ENCODE data around the gene TTR.

The TTR gene

GRCh38 chr18:31637445-31637844 lies 45.8 kb downstream of the TTR start:
- no peak for TF ChIP-seq CTCF (conservative IDR thresholded peaks at IDR 0.05; ENCODE audit: control insufficient read depth, insufficient read depth, low read depth, low read length)
- no peak overlapping the region for H3K4me3 ChIP-seq (ENCODE audit: control insufficient read depth, low read depth, low read length)
- no peak for DNase-seq (ENCODE audit: low read depth)

GRCh38 chr18:31643003-31643402 lies 51.3 kb downstream of the TTR start:
- no peak for DNase-seq (ENCODE audit: low read depth)
- H3K4me3 ChIP-seq (ENCODE audit: control insufficient read depth, low read depth, low read length): no peak overlapping the region
- TF ChIP-seq CTCF (conservative IDR thresholded peaks at IDR 0.05; ENCODE audit: control insufficient read depth, insufficient read depth, low read depth, low read length): no peak

GRCh38 chr18:31645411-31645810 lies 53.7 kb downstream of the TTR start:
- H3K4me3 ChIP-seq (ENCODE audit: control insufficient read depth, low read depth, low read length): no peak overlapping the region
- no peak for TF ChIP-seq CTCF (conservative IDR thresholded peaks at IDR 0.05; ENCODE audit: control insufficient read depth, insufficient read depth, low read depth, low read length)
- DNase-seq (ENCODE audit: low read depth): no peak

DNA sequence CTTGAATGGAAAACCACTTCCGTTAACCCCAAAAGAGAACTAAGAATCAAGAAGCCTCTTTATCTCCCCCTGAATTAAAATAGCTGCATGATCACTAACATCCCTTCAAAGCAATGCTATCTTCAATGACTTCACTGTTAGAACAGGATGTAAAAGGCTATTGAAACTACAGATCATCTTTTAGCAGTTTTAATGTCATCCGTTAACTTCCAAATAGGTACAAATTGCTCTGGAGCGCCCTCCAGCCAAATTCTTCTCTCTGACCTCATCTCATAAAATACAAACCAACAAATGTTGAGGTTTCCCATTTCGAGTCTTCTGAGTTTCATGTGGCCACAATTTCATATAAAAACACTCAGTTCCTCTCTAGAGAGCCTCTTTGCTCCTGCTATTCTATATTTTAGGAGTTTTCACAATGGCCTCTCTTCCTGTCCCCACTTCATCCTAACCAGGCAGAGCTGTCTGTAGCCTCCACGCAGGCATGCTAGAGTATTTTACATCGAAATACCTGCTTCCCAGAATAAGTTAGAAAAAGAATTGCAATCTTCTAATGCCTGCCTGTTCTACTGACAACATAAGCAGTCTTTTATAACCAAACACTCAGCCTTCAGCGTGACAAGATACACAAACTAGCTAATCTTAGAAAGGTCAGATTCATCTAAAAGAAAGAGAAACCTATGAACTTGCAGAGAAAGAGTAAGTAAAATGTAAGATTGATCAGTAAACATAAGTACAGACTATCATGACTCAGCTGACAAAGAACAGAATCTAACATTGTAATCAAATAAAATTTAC lies 54.9 kb downstream of the TTR start:
- TF ChIP-seq CTCF (conservative IDR thresholded peaks at IDR 0.05; ENCODE audit: control insufficient read depth, insufficient read depth, low read depth, low read length): no peak
- no peak overlapping the region for H3K4me3 ChIP-seq (ENCODE audit: control insufficient read depth, low read depth, low read length)
- no peak for DNase-seq (ENCODE audit: low read depth)

DNA sequence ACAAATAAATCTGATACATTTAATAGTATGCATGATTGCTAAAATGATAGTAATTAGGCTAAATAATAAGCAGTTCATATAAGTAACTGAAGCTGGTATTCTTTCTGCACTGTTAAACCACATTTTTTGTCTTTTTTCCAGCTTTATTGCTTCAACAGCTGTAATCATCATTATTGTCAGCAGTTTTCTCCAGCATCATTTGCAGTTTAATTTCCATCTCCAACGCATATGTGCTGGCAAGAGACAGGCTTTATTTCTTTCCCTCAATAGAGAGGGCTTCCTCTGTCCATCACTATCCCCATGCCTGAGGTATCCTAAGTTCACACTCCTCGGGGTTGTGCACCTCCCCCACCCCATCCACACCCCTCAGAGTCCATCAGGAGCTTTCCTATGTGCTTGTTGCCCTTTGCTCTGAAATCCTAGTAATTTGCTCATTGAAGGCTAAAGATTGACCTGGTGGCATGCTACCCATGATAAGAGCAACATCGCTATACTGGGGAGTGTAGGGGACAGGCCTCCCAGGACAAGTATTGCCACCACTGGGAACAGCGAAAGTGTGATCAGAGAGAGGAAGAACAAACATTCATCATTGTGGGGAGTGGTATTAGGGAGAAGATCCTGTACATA lies 55.6 kb downstream of the TTR start:
- no peak overlapping the region for H3K4me3 ChIP-seq (ENCODE audit: control insufficient read depth, low read depth, low read length)
- no peak for DNase-seq (ENCODE audit: low read depth)
- TF ChIP-seq CTCF (conservative IDR thresholded peaks at IDR 0.05; ENCODE audit: control insufficient read depth, insufficient read depth, low read depth, low read length): no peak
